ENCODE measurements around the gene IRF2BPL.

The IRF2BPL gene

GRCh38 chr14:77053046-77053841 lies 24.7 kb upstream of the IRF2BPL start:
- DNase-seq: no peak

DNA sequence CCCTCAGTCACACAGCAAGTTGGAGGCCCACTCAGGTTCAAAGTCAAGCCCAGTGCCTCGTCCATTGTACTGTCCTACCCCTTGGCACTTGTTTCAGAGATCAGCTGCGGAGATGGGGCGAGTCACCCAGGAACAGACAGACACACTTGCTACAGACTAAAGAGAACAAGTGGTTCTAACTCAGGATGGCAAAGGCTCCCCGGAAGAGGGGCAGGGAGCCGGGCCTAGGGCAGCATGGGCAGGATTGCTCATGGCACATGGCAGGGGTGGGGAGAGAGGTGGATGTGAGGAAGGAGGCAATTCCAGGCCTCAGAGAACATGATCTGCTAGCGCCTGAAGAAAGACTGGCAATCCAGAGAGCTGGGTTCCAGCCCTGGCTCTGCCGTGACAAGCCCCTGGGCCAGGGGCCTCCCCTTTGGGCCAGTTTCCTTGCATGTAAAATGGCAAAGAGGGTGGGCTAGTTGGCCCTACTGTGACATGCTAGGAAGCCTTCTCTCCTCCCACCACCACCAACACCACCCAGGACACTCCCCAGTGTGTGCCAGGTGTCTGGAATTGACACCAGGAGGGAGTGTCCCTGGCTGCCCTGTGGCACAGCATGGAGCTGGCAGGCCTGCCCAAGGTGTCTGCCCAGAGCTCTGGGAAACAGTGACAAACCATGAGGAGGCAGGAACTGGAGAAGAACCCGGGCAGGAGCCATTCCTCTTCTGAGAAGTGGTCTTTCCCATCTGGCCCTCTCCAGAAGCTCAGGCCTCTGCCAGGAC lies 24.0 kb upstream of the IRF2BPL start:
- DNase-seq: no peak

DNA sequence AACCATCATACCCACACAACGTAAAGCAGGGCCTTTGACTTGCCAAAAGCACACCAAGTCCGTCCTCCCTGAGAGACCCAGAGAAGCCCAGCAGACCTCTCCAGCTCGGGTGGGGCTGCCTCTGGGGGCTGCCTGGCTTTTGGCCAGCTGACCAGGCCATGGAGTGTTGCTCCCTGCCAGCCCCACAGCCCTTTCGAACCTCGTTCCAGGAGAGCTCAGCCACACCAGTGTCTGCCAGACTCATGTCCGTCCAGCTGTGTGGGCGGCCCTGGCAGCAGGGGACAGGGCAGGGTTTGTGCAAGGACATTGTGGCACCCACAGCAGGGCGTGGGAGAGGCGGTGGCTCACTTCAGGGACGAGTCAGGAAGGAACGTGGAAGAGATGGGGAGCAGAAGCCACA lies 22.6 kb upstream of the IRF2BPL start:
- DNase-seq: no peak

DNA sequence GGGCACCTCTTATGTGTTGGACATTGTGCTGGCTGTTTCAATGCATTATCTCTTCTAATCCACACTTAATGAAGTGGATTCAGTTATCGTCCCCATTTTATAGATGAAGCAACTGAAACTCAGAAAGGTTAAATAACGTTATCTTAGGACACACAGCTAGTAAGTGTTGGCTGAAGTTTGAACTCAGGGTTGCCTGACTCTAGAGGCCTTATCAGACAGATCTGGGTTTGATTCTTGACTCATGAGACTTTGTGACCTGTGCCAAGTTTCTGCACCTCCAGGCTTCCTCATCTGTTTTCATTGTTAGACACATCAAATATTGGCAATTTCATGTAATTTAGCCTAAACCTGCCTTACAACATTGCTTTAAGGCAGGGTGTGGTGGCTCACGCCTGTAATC lies 18.2 kb upstream of the IRF2BPL start:
- no peak for DNase-seq

- DNase-seq: no peak
Measured at GRCh38 chr14:77045238-77046162, 17.0 kb upstream of the IRF2BPL start.

DNA sequence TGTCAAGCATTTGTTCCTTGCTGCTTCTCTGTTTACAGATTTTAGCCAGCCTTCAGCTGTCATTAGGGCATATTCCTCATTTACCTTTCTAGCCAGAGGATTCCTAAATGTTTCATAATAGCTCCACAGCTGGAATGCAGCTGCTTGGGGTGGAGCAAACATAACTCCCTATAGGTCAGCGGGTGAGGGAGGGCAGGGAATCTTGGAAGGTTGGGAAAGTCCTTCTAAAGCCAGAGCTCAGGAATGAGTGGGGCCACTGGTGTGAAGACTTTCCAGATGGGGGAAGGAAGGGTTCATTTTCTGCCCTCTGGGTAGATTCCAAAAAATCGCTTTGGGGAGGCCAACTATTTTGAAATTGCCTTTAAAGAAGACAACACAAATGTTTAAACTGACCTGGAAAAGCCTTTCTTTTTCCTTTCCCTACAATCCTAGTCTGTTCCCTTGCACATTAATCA lies 16.3 kb upstream of the IRF2BPL start:
- DNase-seq: no peak

DNA sequence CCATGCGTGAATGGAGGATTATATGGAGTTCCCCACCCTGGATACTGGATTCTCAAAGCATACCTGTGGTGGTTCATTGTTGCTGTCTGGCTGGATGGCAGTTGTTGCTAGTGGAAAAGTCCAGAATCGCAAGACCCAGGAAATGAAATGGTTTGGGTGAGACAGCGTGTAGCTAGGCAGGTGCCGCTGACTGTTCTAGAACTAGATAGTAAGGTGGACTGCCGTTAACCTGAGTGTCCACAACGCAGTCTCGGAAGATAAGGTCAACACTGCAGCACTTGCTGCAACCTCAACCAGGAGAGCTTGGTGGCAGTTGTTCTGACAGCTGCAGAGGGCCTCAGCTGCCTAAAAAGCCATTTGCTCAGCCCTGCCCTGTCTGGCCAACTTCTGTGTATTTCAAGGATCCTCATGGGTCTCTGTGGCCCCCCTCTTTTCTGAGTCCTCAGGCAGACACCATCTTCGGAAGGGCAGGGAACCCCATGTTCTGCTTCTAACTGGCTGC lies 15.5 kb upstream of the IRF2BPL start:
- DNase-seq: no peak

- no peak for DNase-seq
Measured at GRCh38 chr14:77043177-77043983, 14.9 kb upstream of the IRF2BPL start.

DNA sequence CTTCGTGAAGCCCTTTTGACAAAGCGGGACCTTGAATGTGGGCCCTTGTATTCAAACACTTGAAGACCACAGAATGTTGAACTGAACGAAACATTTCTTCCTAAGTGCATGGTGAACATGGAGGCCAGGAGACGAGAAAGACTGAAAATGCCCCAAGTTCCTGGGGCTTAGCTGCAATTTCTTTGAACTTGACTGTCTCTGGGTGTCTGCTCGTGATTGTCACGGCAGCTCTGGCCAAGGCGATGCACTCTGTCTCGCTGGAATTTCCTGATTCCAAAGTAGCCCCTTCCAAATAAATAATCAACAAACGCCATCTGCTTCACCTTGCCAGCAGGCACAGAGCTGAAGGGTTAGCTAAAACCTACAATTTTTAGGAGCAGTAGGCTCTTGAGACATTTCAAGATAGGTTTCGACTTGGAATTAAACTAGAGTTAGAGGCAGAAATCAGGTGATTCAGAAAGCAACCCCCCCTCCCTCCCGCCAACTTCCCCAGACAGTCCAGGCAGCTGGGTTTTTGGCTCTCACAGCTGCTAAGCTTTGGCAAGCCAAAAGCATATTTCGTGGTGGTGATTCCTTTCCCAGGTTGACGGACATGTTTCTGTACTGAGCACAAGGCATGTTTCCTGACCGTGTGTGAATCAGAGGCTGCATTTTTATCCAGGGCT lies 13.5 kb upstream of the IRF2BPL start:
- peak in 1 of 2 experiments; percentile 52 for DNase-seq

- no peak for DNase-seq
Measured at GRCh38 chr14:77040741-77041653, 12.5 kb upstream of the IRF2BPL start.

GRCh38 chr14:77040059-77040740 lies 11.7 kb upstream of the IRF2BPL start:
- peak; percentile 99 to 100 for DNase-seq

- peak in 1 of 2 experiments; percentile 85 for DNase-seq
Measured at GRCh38 chr14:77039285-77040058, 11.0 kb upstream of the IRF2BPL start.

- DNase-seq: peak in 1 of 2 experiments; percentile 46
Measured at GRCh38 chr14:77037938-77038568, 9.5 kb upstream of the IRF2BPL start.

- peak in 1 of 2 experiments; percentile 70 for DNase-seq
Measured at GRCh38 chr14:77037215-77037937, 8.9 kb upstream of the IRF2BPL start.

- peak in 1 of 2 experiments; percentile 70 for DNase-seq
Measured at GRCh38 chr14:77036484-77037214, 8.1 kb upstream of the IRF2BPL start.

DNA sequence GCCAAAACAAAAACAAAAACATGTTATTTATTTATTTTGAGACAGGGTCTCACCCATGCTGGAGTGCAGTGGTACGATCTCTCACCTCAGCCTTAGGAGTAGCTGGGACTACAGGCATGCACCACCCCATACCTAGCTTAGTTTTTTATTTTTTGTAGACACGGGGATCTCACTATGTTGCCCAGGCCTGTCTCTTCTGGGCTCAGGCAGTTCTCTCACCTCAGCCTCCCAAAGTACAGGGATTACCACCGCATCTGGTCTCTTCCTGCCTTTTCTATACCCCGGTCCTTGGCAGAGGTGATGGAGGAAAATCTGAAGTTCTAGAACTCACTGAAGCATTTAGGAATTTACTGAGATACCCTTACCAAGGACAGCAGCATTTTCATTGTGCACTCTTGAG lies 6.8 kb upstream of the IRF2BPL start:
- no peak for DNase-seq

Data from NCI-H187 (cell line).